ENCODE measurements around the gene EHMT1. TPM values are rescaled to one million over a fixed set of nuclear protein-coding genes. Genes with fewer than 3 reads are reported as not detected.

Gene EHMT1
- total RNA-seq, 1 experiment from 2014 or later: 112 TPM

DNA sequence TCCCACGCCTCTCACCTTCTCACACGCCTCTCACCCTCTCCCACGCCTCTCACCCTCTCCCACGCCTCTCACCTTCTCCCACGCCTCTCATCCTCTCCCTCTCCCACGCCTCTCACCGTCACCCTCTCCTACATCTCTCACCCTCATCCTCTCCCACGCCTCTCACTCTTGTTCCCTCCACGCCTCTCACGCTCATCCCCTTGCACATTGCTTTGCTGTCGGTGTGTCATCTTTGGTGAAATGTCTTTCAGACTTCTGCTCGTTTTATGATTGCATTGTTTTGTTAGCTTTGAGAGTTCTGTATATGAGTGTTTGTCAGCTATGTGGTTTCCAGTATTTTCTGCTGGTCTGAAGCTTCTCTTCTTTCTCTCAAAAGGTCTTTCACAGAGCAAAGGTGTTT is 102.7 kb downstream of the EHMT1 start:
- no peak overlapping the region for H2BK20ac ChIP-seq (ENCODE audit: low read depth, low read length, poor library complexity, severe bottlenecking)
- H2AK5ac ChIP-seq (ENCODE audit: insufficient read length, low read length): no peak overlapping the region
- no peak overlapping the region for H2BK15ac ChIP-seq (ENCODE audit: low read depth, low read length)
- Mint-ChIP-seq H3K27ac (peak overlapping the region; percentile 49 to 89 (median 85)), H3K27me3 (ENCODE audit: low read depth) (peaks cover 1% of the 10 kb centered on the region; the same call in 1 of the 2 replicates), H3K4me3 (peak overlapping the region in 1 of 2 experiments; percentile 16; a peak in 1 of 5 replicates), H3K36me3 (ENCODE audit: insufficient read depth in 1 of 3, low read depth in 3 of 3) (peaks cover 61 to 77% (median 63%) of the 10 kb centered on the region in 3 experiments), H3K9me3 (peaks cover 23 to 35% of the 10 kb centered on the region in 2 experiments), H3K4me1 (peaks cover 31 to 33% of the 10 kb centered on the region in 2 experiments)
- no peak overlapping the region for H2BK120ac ChIP-seq (ENCODE audit: low read depth, low read length, poor library complexity, severe bottlenecking)
- no peak overlapping the region for H3T11ph ChIP-seq (ENCODE audit: low read length)
- DNase-seq: no peak
- H4K5ac ChIP-seq (ENCODE audit: insufficient read length, low read depth, low read length): no peak overlapping the region
- H2BK5ac ChIP-seq (ENCODE audit: insufficient read length, low read length): no peak overlapping the region
- H3K4ac ChIP-seq (ENCODE audit: low read depth, low read length): no peak overlapping the region
- no peaks in the 10 kb centered on the region for H3K23me2 ChIP-seq (ENCODE audit: insufficient read length, low read depth, low read length, poor library complexity, severe bottlenecking)
- no peak overlapping the region for H4K91ac ChIP-seq (ENCODE audit: insufficient read length, low read depth, low read length)
- TF ChIP-seq, protein P1, sequence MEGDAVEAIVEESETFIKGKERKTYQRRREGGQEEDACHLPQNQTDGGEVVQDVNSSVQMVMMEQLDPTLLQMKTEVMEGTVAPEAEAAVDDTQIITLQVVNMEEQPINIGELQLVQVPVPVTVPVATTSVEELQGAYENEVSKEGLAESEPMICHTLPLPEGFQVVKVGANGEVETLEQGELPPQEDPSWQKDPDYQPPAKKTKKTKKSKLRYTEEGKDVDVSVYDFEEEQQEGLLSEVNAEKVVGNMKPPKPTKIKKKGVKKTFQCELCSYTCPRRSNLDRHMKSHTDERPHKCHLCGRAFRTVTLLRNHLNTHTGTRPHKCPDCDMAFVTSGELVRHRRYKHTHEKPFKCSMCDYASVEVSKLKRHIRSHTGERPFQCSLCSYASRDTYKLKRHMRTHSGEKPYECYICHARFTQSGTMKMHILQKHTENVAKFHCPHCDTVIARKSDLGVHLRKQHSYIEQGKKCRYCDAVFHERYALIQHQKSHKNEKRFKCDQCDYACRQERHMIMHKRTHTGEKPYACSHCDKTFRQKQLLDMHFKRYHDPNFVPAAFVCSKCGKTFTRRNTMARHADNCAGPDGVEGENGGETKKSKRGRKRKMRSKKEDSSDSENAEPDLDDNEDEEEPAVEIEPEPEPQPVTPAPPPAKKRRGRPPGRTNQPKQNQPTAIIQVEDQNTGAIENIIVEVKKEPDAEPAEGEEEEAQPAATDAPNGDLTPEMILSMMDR (conservative IDR thresholded peaks at IDR 0.05): no peak
- H3K4me1 ChIP-seq (ENCODE audit: insufficient read depth, low read length): no peaks in the 10 kb centered on the region
- peaks cover 5% of the 10 kb centered on the region for H3K9me3 ChIP-seq (ENCODE audit: control insufficient read depth, low read depth, low read length)
- no peak overlapping the region for H3K9ac ChIP-seq (ENCODE audit: extremely low read depth, insufficient read length, low read length)
- no peak overlapping the region for H2BK12ac ChIP-seq (ENCODE audit: insufficient read length, low read depth, low read length)
- no peak overlapping the region for H3K27ac ChIP-seq (ENCODE audit: insufficient read length, low read depth, low read length)
- H3K79me2 ChIP-seq (ENCODE audit: insufficient read depth, low read length): peaks cover 20% of the 10 kb centered on the region; the same call in 1 of the 2 replicates
- no peak overlapping the region for H3K4me2 ChIP-seq (ENCODE audit: insufficient read depth, insufficient read length, low read length)
- H3K14ac ChIP-seq (ENCODE audit: insufficient read depth, low read length): no peak overlapping the region
- 100% methylated on average over 6 of the region's 12 CpGs for WGBS (ENCODE audit: extremely low coverage, insufficient read length, low lambda C conversion rate)
- H4K8ac ChIP-seq (replicated peaks; ENCODE audit: insufficient read length, low read depth, low read length): no peak overlapping the region
- no peaks in the 10 kb centered on the region for H3K79me1 ChIP-seq (ENCODE audit: insufficient read depth, low read depth, low read length, poor library complexity, severe bottlenecking)
- H3K18ac ChIP-seq (ENCODE audit: insufficient read length, low read depth, low read length): no peak overlapping the region
- no peak overlapping the region for H3K23ac ChIP-seq (ENCODE audit: insufficient read length, low read depth, low read length)
- no peaks in the 10 kb centered on the region for H3K27me3 ChIP-seq (ENCODE audit: insufficient read depth, low read length)
- H4K20me1 ChIP-seq (ENCODE audit: control insufficient read depth, insufficient read depth, insufficient read length): no peaks in the 10 kb centered on the region
- no peak overlapping the region for H3K56ac ChIP-seq (ENCODE audit: insufficient read length, low read depth, low read length)
- H2AFZ ChIP-seq (ENCODE audit: low read length): no peak overlapping the region

All from H9 (cell line).